Stimulated activated CD8-positive, alpha-beta memory T cell treated with anti-CD3 and anti-CD28 coated beads, Interleukin-4, amount 100 ng/mL, for 48 hours (primary cell): Measurements from ENCODE around the gene SDK1.
"Not testable (repeated sequence)": the region's sequence is repeated elsewhere in the genome, so short reads cannot be mapped to it uniquely, and the experiment has no call there.

Experiments used
- DNase-seq: peaks from one replicate; pipeline ENCODE4 v3.0.0-alpha.2; 2020

SDK1 gene

DNA sequence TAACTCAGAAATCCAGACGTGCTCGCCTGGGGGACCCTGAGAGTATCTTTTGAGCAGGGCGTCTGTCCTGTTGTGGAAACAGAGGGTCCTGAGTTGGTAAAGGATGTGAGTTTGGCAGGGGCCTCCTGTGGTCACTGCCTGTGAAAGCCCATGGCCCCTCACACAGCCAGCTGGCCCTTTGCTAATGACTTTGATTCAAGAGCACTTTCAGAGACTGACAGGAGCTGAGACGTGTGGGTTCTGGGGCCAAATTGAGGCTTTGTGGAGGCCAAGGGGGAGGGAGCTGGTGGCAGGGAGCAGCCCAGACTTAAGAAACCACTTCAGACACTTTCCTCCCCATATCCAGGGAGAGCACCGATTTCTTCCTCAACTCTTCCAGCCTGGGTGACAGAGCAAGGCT is 921.6 kb downstream of the SDK1 start:
- DNase-seq = no peak

DNA sequence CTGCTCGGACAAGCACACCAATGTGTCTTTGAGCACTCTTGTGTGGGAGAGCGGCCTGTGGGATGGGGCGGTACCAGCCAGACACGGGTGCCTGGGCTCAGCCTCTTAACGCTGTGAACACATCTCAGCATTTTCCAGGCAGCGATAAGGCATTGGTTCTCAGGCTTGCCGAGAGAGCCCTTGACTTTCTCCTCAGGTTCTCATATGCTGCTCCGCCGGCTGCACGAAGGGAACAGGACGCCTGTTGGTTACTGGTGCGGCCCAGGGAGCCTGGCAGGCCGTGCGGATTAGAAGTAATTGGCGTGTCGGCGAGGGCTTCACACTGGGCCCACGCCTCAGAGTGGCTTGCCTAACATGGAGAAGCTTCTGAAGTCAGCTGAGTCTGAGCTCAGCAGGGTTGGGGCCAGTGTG is 924.3 kb downstream of the SDK1 start:
- no peak for DNase-seq

DNA sequence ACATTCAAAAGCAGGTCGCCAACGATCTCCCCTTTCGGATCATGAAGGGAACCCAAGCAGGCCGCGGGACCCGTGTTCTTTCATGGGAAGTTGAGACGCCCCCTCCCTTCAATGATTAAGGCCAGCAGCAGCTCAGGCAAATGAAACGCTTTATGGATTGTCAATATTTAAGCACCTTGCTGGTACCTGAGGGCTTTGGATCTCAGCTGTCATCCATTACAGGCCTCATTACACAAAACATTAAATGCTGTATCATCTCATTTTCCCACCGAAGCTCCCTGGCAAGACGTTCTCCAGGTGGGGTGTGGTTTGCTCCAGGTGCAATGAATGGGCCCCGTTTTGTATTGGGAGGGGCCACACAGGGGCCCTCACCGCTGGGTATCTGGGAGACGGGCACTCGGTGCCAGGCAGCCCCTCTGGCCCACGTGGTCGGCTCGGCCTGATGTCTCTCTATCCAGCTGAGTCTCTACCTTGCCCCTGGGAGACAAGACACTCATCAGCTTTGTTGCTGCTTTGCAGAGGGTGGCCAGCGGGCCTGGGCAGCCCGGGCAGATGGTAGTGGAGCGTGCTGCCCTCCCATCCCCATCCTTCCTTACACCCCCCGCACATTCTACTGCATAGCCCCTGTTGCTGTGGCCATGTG is 925.0 kb downstream of the SDK1 start:
- no peak for DNase-seq

DNA sequence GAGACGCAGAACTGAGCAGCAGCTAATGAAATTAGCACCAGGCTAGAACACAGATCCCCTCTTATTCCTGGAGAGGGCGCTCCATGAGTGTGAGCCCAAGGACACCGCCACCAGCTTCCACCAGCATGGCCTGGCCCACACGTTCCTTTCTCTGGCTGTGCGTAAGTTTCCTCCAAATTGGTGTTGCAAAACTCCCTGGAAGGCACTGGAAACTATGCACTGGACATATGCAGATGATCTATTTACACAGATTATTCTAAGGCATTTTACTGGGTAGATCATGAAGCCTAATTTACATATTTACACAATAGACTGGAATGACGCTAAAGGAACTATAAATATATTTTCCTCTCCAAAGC is 925.5 kb downstream of the SDK1 start:
- no peak for DNase-seq

DNA sequence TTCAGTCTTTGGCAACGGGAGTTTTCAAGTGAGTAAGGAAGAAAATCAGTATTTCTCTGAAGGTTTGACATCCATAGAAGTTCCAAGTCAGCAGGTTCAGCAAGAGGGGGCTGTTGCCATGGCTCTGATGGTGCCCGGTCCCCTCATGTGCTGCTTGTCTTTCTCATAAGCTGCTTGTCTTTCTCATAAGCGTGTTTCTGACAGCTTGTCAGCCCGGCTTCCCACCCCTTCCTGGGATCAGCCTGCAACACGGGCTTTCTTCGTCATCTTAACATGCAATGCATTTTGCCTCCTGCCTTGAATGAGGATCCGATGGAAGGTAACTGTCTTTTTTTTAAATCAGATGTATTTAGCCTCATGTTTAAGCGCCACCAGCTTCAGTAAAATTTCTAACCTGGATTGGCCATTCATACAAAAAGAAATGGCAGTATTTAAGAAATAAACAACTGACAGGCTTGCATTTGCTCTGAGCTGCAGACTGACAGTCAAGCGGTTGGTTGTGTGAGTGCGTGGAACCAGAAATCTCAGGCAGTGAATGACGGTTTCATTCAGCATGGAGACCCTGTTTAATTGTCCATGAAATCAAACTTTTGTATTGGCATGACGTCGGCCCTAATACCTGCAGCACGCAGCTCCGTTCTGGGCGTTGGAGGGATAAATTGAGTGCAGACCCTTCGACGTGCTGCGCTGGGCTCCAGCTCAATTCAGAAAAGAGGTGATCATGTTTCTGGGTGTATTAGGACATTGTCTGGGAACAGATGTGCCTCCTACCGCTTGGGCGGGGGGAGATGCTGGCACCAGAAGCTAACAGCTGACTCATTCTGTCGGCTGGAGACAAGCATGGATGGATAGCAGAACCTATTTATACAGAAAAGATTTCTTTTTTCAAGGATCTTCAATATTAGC is 926.3 kb downstream of the SDK1 start:
- DNase-seq = no peak

DNA sequence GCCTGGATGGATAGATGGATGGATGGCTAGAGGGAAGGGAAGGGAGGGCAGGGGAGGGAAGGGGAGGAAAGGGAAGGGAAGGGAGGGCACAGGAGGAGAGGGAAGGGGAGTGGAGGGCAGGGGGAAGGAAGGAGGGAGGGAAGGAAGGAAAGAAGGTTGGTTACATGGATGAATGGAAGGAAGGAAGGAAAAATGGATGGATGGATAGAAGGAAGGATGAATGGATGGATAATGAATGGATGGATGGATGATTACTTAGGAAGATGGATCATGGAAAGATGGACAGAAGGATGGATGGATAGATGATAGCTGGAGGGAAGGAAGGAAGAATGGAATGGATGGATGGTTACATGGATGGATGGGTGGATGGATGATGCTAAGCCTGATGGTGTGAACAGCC is 929.3 kb downstream of the SDK1 start:
- no peak for DNase-seq

DNA sequence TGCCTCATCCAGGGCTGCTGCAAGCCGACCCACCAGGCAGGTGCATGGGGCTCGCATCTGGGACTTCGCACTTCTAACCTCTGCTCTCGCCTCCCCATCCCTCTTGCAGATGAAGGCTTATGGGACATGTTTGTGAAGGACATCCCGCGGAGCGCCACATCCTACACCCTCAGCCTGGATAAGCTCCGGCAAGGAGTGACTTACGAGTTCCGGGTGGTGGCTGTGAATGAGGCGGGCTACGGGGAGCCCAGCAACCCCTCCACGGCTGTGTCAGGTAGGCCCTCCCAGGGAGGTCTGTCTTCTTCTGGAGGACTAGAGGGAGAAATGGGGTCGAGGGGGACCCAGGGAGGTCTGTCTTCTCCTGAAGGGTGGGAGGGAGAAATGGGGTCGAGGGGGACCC is 932.1 kb downstream of the SDK1 start:
- DNase-seq = no peak

DNA sequence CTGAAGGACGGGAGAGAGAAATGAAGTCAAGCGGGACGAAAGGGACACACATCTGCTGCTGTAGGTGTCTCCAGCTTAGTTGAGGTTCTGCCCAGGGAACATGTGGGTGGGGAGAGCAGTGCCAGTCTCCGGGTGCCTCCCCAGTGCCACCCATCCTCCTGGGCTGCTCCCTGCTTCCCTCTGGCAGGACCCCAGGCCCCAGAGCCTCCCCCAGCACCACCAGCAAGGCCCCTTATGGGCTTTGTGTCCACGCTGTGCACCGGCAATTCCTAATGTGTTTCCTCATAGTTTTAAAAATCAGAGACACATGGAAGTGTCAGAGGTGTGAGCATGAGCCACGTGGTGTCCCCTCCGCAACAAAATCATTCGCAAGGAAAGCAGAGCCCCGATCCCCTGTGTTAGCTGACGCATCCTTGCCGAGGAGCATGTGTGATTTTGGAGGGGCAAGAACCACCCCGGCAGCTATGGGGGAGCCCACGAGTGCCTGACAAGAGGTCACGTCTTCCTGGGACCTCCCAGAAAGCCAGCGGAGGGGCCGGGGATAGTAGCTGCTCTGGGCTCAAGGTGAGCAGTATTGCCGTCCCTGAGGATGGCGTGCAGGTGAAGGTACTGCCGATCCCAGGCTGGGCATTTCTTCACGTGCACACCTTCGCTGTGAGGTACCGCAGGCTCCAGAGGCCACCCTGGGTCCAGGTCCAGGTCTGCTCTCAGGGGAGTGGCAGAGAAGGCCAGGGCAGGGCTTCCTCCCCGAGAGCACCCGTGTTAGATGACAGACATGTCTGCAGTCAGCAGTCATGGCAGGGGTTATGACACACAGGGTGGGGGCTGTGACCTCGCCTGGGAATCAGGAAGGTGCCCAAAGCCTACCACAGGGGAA is 932.8 kb downstream of the SDK1 start:
- no peak for DNase-seq

DNA sequence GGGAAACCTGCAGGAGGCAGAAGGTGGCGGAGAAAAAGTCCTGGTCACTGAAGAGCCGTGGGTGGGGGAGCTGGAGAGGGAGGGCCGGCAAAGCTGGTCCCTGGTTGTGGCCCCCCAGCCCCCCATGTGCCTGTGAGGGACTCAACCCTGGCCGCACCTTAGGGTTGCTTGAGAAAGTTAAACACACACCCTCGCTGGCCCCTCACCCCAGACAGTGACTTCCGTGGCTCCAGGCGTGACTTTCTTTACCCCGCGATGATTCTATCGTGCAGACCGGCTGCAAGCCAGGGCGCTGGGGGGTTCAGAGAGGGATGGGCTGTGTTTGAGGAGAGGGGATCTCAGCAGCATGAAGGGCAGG is 933.4 kb downstream of the SDK1 start:
- DNase-seq = no peak

DNA sequence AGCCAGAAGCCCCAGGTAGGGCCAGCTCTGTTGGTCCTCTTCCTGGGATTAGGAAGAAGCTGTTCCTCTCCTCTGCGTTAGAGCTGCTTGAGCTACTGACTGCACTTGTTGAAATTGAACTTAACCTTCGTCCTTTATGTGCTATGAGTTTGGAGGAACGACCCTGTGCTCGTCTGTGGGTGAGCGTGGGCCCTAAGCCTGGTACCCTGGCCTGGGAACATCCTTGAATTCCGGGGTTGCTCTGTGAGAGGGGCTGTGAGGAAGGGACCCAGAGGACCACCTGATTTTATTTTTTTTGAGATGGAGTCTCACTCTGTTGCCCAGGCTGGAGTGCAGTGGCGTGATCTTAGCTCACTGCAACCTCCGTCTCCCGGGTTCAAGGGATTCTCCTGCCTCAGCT is 933.8 kb downstream of the SDK1 start:
- no peak for DNase-seq

DNA sequence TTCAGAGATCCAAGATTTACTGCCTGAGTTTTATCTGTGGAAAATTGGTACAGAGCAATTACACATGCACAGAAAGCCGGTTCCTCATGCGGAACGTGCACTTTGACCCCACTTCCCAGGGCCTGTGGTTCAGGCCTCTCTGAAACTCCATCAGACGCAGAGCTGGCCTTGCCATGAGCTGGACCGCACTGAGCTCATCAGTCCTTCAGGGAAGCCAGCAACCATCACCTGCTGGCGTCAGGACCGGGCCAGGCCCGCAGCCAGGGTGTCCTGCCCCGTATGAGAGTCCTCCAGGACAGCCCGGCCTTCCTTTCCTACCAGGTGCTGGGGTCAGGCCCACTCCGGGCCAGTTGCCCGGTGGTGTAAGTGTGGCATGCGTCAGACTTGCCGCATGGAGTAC is 934.5 kb downstream of the SDK1 start:
- DNase-seq = no peak

DNA sequence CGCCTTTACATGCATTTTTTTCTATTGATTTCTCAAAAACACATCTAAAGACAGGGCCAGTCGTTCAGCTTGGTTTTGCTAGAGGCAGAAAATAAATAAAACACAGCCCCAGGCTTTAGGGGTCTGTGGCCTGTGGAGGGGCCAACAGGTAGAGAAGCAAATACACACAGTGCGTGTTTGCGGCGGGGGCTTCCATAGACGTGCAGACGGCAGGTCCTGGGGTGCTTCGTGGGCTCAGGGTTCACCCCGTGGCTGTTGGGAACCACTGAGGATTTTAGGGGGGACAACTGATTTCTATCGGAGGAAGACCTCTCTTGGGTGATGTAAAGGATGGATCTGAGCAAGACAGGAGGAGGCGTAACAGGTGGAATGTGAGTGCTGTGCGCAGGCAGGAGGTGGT is 935.3 kb downstream of the SDK1 start:
- DNase-seq = no peak

DNA sequence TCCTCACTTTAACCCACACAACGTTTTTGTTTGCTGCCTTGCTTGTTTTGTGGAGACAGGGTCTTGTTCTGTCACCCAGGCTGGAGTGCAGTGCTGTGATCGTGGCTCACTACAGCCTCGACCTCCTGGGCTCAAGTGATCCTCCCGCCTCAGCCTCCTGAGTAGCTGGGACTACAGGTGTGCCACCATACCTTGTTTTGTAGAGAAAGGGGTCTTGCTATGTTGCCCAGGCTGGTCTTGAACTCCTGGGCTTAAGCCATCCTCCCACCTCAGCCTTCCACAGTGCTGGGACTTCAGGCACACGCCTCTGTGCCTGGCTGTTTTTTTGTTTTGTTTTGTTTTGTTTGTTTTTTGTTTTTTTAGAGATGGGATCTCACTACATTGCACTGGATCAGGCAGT is 935.8 kb downstream of the SDK1 start:
- DNase-seq = not testable (repeated sequence)

DNA sequence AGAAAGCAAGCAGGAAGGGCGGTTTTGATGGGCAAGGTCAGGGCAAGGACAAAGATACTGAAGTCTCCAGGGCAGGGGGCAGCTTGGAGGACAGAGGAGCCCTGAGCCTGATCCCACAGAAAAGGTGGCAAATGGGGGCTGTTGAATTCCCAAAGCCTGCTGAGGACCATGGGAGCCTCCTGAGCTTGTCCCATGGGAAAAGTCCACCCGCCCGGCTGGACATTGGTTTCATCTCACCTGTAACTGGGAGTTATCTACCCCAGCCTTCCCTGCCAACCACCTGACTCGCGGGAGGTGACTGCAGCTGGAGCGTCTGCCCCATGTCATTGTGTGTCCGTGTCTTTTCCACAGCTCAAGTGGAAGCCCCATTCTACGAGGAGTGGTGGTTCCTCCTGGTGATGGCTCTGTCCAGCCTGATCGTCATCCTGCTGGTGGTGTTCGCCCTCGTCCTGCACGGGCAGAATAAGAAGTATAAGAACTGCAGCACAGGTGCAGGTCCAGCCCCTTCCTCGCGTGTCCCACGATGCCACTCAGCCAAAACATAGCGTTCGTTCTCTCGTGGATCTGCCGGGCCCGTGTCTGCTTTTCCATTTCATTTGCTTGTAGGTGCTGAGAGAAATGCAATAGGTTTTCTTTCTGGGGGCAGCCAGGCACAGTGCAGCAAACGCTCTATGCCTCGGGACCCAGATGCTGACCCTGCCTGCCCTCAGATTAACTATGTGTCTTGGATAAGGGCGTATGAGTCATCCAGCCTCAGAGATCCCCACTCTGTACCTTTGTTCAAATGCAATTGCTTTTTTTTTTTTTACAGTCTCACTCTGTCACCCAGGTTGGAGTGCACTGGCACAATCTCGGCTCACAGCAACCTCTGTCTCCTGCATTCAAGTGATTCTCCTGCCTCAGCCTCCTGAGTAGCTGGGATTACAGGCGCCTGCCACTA is 936.5 kb downstream of the SDK1 start:
- DNase-seq = no peak

DNA sequence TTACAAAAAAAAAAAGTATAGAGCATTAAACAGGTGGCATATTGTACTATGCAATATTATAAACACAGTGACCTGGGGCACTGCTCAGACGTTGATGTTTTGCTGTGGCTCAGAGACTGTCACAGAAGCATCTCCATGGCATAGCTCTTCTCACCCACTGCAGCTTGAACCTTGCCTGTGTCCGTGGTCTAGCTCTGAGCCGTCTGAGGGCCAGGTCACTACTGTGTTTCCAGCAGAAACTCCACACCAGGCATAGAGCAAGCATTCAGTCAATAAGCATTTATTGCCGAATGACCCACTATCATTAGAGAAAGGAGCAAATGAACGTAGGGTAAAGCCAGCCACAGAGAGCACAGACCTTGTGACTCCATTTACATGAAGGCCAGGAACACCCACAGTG is 937.8 kb downstream of the SDK1 start:
- DNase-seq = no peak

DNA sequence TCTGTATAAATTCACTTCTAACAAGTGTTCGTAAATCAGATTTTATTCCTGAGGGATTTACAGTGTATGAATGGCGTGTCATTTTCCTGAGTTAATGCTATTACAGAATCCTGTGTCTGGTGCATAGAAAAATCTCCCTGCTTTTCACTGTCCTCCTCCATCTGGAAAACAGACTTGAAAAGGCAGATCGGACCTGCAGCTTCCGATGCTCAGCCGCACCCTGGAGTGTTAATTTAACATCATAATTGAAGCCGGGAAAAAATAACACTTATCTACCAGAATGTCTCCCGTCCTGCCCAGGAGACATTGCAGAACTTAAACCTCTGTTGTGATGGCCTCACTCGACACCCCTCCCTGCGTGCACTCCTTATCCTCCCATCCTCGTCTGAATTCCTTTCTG is 939.0 kb downstream of the SDK1 start:
- no peak for DNase-seq

DNA sequence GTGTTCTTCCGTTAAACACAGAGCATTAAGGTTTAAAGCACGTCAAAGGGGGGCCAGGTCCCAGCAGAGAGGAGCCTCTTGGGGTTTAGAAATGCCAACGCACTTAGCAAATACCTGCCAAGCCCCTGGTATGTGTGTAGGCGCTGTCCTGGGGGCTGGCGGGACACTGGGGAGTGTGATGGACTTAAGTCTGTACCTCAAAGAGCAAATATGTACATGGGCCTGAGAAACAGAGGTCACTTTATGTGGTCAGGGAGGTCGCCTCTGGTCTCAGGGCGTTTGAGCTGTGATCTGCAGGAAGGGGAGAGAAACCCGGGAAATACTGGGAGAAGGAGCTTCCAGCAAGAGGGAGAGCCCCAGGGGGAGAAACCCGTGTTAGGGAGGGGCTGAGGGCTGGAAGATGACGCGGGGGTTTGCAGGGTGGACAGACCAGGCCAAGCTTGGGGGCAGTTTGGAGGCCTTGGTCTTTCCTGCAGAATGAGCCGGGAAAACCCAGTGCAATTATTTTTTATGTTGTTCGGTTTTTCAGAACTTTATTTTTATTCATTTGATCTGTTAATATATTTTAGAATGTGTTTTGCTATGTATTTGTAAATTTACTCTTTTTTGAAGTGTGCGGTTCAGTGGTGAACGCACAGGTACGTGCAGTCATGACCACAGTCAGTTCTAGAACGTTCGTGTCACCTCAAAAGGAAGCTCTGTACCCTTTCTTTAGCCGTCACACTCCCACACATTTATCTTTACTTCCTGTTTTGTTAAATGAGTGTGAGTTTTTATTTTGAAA is 939.7 kb downstream of the SDK1 start:
- DNase-seq = no peak

DNA sequence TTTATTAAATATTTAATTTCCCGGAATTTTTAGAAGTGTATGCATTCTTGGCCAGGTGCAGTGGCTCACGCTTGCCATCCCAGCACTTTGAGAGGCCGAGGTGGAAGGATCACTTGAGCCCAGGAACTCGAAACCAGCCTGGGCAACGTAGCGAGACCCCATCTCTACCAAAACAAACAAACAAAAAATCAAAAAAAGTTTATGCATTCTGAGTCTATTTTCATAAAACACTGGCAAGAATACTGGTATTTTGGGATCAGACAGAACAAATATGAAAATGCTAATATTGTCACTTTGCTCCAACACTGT is 940.2 kb downstream of the SDK1 start:
- DNase-seq = no peak

DNA sequence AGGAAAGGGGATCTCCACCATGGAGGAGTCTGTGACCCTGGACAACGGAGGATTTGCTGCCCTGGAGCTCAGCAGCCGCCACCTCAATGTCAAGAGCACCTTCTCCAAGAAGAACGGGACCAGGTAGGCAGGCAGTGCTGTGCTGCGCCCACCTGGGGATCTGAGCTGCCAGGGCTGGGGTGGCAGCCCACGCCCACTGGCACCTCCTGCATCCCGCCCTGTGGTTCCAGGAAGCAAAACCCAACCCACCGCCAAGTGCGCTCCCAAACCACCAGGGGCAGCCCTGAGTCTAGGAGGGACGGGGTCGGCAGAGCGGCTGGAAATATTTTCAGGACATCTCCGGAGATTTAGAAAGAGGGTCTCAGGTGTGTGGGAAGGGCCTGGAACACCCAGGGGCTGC is 940.7 kb downstream of the SDK1 start:
- DNase-seq = no peak

DNA sequence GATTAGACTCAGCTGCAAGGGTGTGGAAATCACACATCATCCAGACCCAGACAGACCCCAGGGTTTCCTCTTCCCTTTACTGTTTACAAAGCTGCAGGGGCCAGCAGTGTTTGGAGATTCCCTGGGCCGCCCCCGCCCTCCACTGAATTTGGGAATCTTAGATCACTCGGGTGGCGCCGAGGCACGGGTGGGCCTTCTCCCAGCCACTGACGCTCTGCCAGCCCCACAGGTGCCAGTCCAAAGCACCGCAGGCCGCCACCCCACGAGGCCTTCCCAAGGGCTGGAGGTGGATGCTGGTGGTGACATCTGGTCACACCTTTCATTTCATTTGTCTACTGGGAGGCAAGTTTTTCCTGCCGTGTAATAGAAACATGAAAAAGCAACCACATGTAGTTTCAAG is 941.7 kb downstream of the SDK1 start:
- no peak for DNase-seq

DNA sequence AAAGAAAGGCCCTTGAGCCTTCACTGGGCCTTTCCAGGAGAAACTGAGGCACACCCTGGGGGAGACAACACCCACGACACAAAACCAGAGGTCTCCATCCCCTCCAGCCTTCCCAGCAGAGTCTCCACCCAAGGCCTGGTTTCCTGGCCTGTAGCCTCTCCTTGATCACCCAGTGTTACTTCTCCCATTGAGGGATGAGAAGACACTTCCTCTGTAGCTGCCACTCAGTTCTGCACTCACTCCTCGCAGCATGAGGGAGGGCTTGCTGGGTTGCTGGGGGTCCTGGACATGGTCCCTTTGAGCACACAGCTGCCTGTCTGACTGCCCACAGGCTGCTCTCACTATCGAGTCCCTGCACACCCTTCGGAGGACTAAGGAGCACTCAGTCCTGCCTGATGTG is 943.0 kb downstream of the SDK1 start:
- DNase-seq = no peak

DNA sequence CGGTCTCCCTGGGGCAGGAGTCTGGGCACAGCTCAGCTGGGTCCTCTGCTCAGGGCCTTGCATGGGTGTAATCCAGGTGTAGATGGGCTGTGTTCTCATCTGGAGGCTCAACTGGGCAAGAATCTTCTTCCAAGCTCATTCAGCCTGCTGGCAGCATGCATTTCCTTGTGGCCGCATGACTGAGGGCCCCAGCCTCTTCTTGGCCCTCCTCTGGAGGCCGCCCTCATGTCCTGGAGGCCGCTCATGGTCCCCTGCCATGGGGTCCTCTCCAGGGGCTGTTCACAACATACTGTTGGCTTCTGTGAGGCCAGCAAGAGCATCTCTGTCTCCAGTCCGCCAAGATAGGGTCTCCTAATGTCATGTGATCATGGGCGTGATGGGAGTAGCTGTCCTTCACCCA is 943.6 kb downstream of the SDK1 start:
- DNase-seq = no peak
